ENCODE measurements around the gene EFNA2.

DNA sequence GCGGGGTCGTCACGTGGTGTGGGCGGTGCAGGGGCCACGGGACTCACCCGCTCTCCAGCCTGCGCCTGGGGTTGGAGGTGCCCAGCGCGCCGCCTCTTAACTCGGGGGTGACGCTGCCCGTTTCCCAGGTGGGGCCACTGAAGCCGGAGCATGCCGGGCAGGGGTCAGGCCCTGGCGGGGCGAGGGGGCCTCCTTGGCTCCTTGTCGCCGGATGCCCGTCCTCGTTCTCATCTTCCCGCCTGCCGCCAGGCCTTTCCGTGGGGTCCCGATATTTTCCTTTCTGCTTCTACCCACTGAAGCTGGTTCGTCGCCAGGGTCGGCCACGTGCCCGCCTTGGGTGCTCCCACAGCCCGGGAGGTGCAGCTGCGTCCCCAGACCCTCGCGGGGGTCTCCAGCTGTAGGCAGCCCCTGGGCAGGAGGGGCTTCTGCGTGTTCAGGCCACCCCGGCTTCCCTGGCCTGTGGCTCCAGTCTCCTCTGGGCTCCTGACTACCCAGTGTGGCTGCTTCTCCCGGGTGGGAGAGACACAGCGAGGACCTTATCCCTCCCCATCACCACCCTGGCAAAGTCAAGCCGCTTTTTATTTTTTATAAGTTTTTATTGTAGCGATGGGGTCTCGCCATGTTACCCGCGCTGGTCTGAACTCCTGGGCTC is 9.6 kb upstream of the EFNA2 start:
- TF ChIP-seq, protein P1, sequence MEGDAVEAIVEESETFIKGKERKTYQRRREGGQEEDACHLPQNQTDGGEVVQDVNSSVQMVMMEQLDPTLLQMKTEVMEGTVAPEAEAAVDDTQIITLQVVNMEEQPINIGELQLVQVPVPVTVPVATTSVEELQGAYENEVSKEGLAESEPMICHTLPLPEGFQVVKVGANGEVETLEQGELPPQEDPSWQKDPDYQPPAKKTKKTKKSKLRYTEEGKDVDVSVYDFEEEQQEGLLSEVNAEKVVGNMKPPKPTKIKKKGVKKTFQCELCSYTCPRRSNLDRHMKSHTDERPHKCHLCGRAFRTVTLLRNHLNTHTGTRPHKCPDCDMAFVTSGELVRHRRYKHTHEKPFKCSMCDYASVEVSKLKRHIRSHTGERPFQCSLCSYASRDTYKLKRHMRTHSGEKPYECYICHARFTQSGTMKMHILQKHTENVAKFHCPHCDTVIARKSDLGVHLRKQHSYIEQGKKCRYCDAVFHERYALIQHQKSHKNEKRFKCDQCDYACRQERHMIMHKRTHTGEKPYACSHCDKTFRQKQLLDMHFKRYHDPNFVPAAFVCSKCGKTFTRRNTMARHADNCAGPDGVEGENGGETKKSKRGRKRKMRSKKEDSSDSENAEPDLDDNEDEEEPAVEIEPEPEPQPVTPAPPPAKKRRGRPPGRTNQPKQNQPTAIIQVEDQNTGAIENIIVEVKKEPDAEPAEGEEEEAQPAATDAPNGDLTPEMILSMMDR (IDR thresholded peaks at IDR 0.05) = no peak
- no peak for TF ChIP-seq EP300 (IDR thresholded peaks at IDR 0.05)
- TF ChIP-seq POLR2A (IDR thresholded peaks at IDR 0.05; ENCODE audit: low read depth) = no peak
- peak; percentile 4 to 63 for TF ChIP-seq POLR2AphosphoS5 (IDR thresholded peaks at IDR 0.05)
